Fibroblast of skin of left biceps (primary cell): Measurements from ENCODE around the gene FBXL3.
"Not testable (repeated sequence)": the region's sequence is repeated elsewhere in the genome, so short reads cannot be mapped to it uniquely, and the experiment has no call there.

Experiments
- DNase-seq, 2 experiments: peaks; one replicate each; pipeline ENCODE4 v3.0.0-alpha.2; 2013; ENCODE audit warnings: low read depth in 2 of 2

Gene FBXL3

DNA sequence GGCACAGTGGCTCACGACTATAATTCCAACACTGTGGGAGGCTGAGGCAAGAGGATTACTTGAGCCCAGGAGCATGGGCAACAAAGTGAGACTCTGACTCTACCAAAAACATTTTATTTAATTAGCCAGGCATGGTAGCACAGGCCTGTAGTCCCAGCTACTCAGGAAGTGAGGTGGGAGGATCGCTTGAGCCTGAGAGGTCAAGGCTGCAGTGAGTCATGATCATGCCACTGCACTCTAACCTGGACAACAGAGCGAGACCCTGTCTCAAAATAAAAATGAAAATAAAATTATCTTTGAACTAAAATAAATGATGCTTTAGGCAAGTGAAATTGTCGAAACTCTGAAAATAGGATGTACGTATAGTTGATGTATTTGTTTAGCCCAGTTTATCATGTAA is 43.3 kb downstream of the FBXL3 start:
- DNase-seq: no peak

- DNase-seq: no peak
Measured at GRCh38 chr13:76982061-76982460, 44.9 kb downstream of the FBXL3 start.

DNA sequence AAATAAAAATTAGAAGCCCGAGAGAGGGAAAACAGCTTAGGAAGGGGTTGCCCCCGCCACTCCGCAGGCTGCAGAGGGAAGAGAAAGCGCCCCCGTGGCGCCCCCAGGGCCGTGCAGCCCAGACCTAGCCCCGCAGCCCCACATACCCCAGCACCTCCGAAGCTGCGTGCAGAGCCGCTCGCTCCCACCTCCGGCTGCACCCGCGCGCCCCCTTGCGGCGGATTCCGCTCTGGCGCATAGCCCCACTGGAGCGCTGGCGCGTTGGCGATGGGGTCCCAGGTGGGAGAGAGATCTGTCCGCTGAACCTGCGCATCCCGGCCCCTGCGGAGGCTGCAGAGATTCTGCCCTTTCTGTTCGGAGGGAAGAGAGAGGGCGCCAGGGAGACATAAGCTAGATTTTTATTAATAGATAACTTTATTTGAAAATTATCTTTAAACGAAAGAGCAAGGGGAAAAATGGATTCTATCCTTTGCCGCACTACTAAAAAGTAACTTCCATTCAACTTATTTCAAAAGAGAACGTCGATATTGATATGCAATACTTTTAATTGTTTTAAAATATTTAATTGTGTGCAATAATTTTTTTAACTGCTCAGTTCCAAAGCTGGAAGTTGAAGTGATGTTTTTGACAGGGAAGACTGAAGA is 46.8 kb downstream of the FBXL3 start:
- DNase-seq: no peak

DNA sequence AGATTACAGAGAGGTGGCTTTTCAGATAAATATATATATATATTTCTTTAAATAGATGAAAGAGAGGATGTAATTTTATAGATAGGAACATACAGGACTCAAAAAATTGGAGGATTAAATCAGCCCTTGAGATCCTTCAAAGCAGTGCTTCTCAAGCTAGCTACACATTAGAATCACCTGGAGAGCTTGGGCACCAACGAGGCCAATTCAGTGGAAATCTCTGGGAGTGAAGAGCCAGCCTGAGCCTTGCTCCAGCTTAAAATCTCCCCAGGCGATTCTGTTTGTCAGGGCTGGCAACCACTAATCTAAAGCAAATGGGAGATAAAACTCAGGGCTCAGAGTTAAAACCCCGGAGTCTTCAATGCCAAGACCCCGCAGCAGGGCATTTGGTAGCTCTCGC is 50.0 kb downstream of the FBXL3 start:
- no peak for DNase-seq

DNA sequence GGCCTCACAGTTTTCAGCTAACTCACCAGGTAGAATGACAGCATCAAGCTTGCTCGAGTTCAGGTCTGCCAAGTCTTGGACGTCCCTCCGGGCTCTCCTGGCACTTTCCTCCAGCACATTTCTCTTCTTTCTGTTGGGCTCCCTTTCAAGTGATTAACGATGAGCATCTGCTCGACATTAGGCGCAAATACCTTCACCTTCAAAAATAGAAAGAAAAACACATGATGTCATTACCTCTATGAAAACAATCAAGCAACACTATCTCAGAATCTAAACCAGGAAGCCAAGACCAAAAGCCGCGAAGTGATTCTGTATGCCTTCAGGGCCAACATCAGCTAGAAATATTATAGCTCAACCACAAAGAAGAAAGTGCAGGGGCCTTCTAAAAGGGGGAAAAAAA is 50.5 kb downstream of the FBXL3 start:
- DNase-seq: peak; percentile 38 to 47

DNA sequence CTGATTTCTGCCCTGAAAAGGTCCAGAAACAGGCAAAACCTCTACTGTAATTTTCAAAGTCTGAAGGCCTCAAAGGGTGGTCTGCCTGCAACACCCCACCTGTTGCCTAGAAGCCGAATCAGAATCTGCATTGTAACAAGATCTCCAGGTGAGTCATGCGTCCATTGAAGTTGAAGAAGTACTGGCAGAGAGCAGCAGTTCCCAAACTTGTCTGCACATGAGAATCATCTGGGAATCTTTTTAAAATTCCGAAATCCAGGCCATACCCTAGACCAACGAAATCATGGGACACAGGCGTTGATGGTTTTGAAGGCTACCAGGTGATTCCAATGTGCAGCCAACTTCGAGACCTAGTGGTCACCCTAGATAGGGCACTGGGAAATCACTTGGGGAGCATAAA is 51.1 kb downstream of the FBXL3 start:
- DNase-seq: no peak

DNA sequence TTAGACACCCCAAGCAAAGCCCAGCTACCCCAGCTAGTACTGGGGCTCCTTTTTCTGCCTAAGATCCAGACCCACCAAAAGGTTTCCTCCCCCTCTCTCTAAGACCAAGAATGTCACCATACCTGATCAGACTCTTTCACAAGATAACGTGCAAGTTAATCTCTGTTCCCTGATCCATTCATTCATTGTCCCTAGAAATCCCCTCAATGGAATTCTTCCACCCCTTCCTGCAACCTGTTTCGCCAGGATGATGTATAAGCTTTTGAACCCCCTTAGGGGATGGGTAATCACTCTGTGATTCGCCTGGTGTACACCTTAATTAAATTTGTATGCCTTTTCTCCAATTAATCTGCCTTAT is 52.4 kb downstream of the FBXL3 start:
- no peak for DNase-seq

DNA sequence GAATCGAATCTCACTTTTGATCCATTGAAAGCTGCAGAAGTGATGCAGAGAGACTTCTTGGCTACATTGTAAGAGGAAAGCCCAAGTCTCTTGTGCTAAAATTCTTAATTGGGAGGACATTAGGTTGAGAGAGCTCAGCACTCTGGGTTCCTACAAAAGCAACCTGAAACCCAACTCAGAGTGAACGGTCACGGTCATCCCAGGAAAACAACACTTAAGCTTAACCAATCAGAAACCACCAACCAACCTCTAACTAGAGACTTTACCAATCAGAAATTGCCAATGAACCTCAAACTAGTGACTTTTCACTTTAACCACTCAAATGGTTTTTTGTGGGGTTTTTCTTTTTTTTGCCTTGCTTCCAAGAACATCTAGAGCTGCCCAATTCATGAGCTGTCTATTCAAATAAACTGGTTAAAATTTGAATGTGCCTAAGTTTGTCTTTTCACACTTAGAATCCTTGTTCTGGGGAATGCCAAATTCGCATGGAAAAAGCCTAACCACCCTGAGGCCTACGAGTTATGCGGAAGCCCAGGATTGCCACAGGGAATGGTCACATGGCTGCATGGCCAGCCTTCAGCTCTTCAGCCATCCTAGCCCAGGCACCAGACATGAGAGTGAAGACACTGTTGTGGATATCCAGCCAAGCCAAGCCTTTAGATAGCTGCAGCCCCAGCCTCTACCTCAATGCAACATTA is 52.9 kb downstream of the FBXL3 start:
- no peak for DNase-seq

- DNase-seq: no peak
Measured at GRCh38 chr13:76971851-76972829, 54.8 kb downstream of the FBXL3 start.

DNA sequence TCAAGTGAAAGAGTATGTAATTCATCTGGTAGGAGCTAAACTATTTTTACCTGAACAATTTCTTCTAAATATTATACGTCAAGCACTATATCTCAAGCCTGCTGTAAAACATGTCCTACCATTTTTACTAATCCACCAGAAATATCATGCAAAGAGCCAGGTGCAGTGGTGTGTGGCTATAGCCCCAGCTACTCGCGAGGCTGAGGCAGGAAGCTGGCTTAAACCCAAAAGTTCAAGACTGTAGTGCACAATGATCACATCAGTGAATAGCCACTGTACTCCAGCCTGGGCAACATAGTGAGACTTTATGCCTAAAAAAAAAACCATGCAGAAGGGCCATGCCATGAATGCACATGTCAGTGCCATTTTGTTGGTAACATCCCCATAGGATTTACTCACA is 55.7 kb downstream of the FBXL3 start:
- no peak for DNase-seq

GRCh38 chr13:76969488-76970365 is 57.2 kb downstream of the FBXL3 start:
- no peak for DNase-seq

DNA sequence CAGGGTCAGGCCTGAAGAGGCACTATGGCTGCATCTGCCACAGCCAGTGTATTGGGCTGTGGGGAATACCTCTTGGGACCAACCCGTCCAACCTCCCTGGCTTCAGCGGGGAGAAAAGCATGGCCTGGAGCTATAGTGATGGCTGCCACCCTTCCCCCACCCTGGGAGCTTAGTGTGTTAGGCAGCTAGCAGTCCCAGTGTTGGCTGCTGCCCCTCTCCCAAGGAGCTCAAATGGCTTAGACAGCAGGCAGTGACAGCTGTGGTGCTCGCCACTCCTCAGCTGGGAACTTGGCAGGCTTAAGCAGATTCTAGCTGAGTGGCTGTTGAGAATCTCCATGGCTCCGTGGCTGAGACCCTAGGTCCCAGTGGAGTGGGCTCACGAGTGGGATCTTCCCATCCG is 58.9 kb downstream of the FBXL3 start:
- DNase-seq: no peak

- no peak for DNase-seq
Measured at GRCh38 chr13:76967031-76967430, 59.9 kb downstream of the FBXL3 start.

DNA sequence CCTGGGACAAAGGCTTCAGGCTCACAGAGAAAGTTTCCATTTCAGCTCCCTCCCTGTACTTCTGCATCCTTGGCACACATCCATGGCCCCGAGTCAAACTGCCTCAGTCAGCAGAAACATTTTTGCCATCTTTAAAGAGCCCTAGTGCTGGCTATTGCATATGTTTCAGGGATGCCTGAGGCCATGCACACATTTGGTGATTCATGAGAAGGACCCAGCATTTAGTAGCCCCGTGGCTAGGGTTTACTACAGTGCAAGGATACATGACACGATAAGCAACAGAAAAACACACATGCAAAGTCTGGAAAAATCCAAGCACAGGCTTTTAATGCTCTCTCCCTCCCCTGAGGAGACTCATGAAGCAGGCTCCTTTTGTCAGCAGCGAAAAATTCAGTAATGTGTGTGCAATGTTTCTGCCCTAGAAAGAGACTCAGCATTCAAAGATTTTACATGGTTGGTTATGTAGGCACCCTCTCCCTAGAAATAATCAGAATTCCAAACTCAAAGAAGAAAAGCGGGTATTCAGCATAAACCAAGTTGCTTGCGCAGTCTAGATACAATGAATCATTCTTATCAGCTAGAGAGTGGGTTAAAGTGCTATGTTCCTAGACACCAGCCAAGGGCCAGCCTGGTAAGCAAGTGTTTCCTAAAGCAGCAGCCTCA is 61.1 kb downstream of the FBXL3 start:
- peak; percentile 47 to 54 for DNase-seq

DNA sequence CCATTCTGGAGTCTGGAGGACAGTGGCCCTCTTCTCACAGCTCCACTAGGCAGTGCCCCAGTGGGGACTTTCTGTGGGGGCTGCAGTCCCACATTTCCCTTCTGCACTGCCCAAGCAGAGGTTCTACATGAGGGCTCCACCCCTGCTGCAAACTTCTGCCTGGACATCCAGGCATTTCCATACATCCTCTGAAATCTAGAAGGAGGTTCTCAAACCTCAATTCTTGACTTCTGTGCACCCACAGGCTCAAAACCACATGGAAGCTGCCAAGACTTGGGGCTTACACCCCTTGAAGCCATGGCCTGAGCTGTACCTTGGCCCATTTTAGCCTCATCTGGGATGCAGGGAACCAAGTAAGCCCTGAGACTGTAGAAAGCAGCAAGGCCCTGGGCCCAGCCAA is 67.2 kb downstream of the FBXL3 start:
- not testable (repeated sequence) for DNase-seq

DNA sequence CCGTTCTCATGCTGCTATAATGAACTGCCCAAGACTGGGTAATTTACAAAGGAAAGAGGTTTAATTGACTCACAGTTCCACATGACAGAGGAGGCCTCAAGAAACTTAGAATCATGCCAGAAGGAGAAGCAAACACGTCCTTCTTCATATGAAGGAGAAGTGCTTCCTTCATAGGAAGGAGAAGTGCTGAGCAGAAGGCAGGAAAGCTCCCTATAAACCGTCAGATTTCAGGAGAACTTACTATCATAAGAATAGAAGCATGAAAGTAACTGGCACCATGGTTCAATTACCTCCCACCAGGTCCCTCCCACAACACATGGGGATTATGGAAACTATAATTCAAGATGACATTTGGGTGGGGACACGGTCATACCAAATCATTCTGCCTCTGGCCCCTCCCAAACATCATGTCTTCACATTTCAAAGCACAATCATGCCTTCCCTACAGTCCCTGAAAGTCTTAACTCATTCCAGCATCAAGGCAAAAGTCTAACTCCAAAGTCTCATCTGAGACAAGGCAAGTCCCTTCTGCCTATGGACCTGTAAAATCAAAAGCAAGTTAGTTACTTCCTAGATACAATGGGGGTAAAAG is 68.0 kb downstream of the FBXL3 start:
- no peak for DNase-seq

GRCh38 chr13:76955661-76956060 is 71.3 kb downstream of the FBXL3 start:
- no peak for DNase-seq
